ENCODE results near the gene ITGA6.
A peak's percentile ranks its signal among the peaks of the same experiment; 100 is the strongest.

ITGA6 gene

GRCh38 chr2:172416447-172417058, 10.8 kb upstream of the ITGA6 start:
- no peak for DNase-seq (ENCODE audit: low read depth)

GRCh38 chr2:172420216-172420615, 7.2 kb upstream of the ITGA6 start:
- DNase-seq (ENCODE audit: low read depth) = no peak

GRCh38 chr2:172423160-172423559, 4.2 kb upstream of the ITGA6 start:
- DNase-seq (ENCODE audit: low read depth) = no peak

GRCh38 chr2:172425336-172425735, 2.0 kb upstream of the ITGA6 start:
- no peak for DNase-seq (ENCODE audit: low read depth)

GRCh38 chr2:172426635-172427255, 641 bp upstream of the ITGA6 start:
- DNase-seq (ENCODE audit: low read depth) = no peak

GRCh38 chr2:172427990-172428831, 825 bp downstream of the ITGA6 start:
- DNase-seq (ENCODE audit: low read depth) = peak; percentile 37

- DNase-seq (ENCODE audit: low read depth) = no peak
Measured at GRCh38 chr2:172428832-172429210, 1.4 kb downstream of the ITGA6 start.

GRCh38 chr2:172429301-172429968, 2.0 kb downstream of the ITGA6 start:
- peak; percentile 25 for DNase-seq (ENCODE audit: low read depth)

GRCh38 chr2:172430027-172430426, 2.6 kb downstream of the ITGA6 start:
- DNase-seq (ENCODE audit: low read depth) = no peak

- no peak for DNase-seq (ENCODE audit: low read depth)
Measured at GRCh38 chr2:172430678-172431077, 3.3 kb downstream of the ITGA6 start.

GRCh38 chr2:172431463-172431862, 4.1 kb downstream of the ITGA6 start:
- no peak for DNase-seq (ENCODE audit: low read depth)

GRCh38 chr2:172431993-172432392, 4.6 kb downstream of the ITGA6 start:
- no peak for DNase-seq (ENCODE audit: low read depth)

- DNase-seq (ENCODE audit: low read depth) = no peak
Measured at GRCh38 chr2:172433144-172433543, 5.8 kb downstream of the ITGA6 start.

- no peak for DNase-seq (ENCODE audit: low read depth)
Measured at GRCh38 chr2:172434821-172435605, 7.6 kb downstream of the ITGA6 start.

- DNase-seq (ENCODE audit: low read depth) = no peak
Measured at GRCh38 chr2:172435606-172435911, 8.2 kb downstream of the ITGA6 start.

- DNase-seq (ENCODE audit: low read depth) = peak; percentile 35
Measured at GRCh38 chr2:172436889-172437288, 9.5 kb downstream of the ITGA6 start.

GRCh38 chr2:172437419-172438341, 10.3 kb downstream of the ITGA6 start:
- DNase-seq (ENCODE audit: low read depth) = no peak

- peak; percentile 68 for DNase-seq (ENCODE audit: low read depth)
Measured at GRCh38 chr2:172438741-172439508, 11.5 kb downstream of the ITGA6 start.

GRCh38 chr2:172439509-172439860, 12.1 kb downstream of the ITGA6 start:
- DNase-seq (ENCODE audit: low read depth) = no peak

- DNase-seq (ENCODE audit: low read depth) = no peak
Measured at GRCh38 chr2:172439911-172440310, 12.5 kb downstream of the ITGA6 start.

Measured in EH (cell line).